ENCODE results near the gene CHKB.
"Not testable (repeated sequence)": the region's sequence is repeated elsewhere in the genome, so short reads cannot be mapped to it uniquely, and the experiment has no call there.

The CHKB gene

GRCh38 chr22:50612528-50613221, 30.0 kb upstream of the CHKB start:
- no peak for DNase-seq (ENCODE audit: low read depth, low spot score)

GRCh38 chr22:50612168-50612527, 29.5 kb upstream of the CHKB start:
- DNase-seq (ENCODE audit: low read depth, low spot score) = no peak

- DNase-seq (ENCODE audit: low read depth, low spot score) = no peak
Observed at GRCh38 chr22:50611341-50612060, 28.9 kb upstream of the CHKB start.

- no peak for DNase-seq (ENCODE audit: low read depth, low spot score)
Observed at GRCh38 chr22:50610581-50610980, 27.9 kb upstream of the CHKB start.

GRCh38 chr22:50610041-50610451, 27.4 kb upstream of the CHKB start:
- no peak for DNase-seq (ENCODE audit: low read depth, low spot score)

- no peak for DNase-seq (ENCODE audit: low read depth, low spot score)
Observed at GRCh38 chr22:50609599-50609998, 26.9 kb upstream of the CHKB start.

- DNase-seq (ENCODE audit: low read depth, low spot score) = no peak
Observed at GRCh38 chr22:50608996-50609395, 26.3 kb upstream of the CHKB start.

GRCh38 chr22:50608058-50608840, 25.6 kb upstream of the CHKB start:
- DNase-seq (ENCODE audit: low read depth, low spot score) = not testable (repeated sequence)

GRCh38 chr22:50607659-50608020, 25.0 kb upstream of the CHKB start:
- no peak for DNase-seq (ENCODE audit: low read depth, low spot score)

- no peak for DNase-seq (ENCODE audit: low read depth, low spot score)
Observed at GRCh38 chr22:50606946-50607658, 24.5 kb upstream of the CHKB start.

GRCh38 chr22:50606165-50606945, 23.7 kb upstream of the CHKB start:
- DNase-seq (ENCODE audit: low read depth, low spot score) = no peak

GRCh38 chr22:50605613-50606074, 23.0 kb upstream of the CHKB start:
- no peak for DNase-seq (ENCODE audit: low read depth, low spot score)

- no peak for DNase-seq (ENCODE audit: low read depth, low spot score)
Observed at GRCh38 chr22:50605002-50605612, 22.5 kb upstream of the CHKB start.

GRCh38 chr22:50604256-50605001, 21.8 kb upstream of the CHKB start:
- DNase-seq (ENCODE audit: low read depth, low spot score) = no peak

- no peak for DNase-seq (ENCODE audit: low read depth, low spot score)
Observed at GRCh38 chr22:50603511-50604255, 21.0 kb upstream of the CHKB start.

- DNase-seq (ENCODE audit: low read depth, low spot score) = no peak
Observed at GRCh38 chr22:50602338-50602700, 19.7 kb upstream of the CHKB start.

- DNase-seq (ENCODE audit: low read depth, low spot score) = no peak
Observed at GRCh38 chr22:50601669-50602337, 19.2 kb upstream of the CHKB start.

- DNase-seq (ENCODE audit: low read depth, low spot score) = no peak
Observed at GRCh38 chr22:50600967-50601668, 18.5 kb upstream of the CHKB start.

Data from activated naive CD8-positive, alpha-beta T cell treated with anti-CD3 and anti-CD28 coated beads, Interleukin-2, amount 50 U/mL, for 16 hours (primary cell).